Lower lobe of right lung (tissue), 2 donors: ENCODE measurements around the gene C8A. TPM values are rescaled to one million over a fixed set of nuclear protein-coding genes. Genes with fewer than 3 reads are reported as not detected.

Experiments
- ATAC-seq, 2 donors: fragments of 200-7000 bp; cut with Tn5 transposase; one replicate each; pipeline ENCODE4 v1.9.1; 2020 to 2022; ENCODE audit warnings: mild to moderate bottlenecking in 2 of 2, moderate library complexity in 2 of 2
- DNase-seq: peaks from one replicate; pipeline ENCODE4 v3.0.0-alpha.2; 2020
- H3K27ac ChIP-seq: fragments of 200-600 bp; one replicate; pipeline ENCODE4 v1.8.0; 2022
- H3K27me3 ChIP-seq: fragments of 200-600 bp; one replicate; pipeline ENCODE4 v1.8.0; 2022; ENCODE audit warnings: low read depth
- H3K36me3 ChIP-seq: fragments of 200-600 bp; one replicate; pipeline ENCODE4 v1.8.0; 2022; ENCODE audit warnings: mild to moderate bottlenecking
- H3K4me1 ChIP-seq: fragments of 200-600 bp; one replicate; pipeline ENCODE4 v1.8.0; 2022
- H3K4me3 ChIP-seq: fragments of 200-600 bp; one replicate; pipeline ENCODE4 v1.8.0; 2022; ENCODE audit warnings: mild to moderate bottlenecking
- H3K9me3 ChIP-seq: fragments of 200-600 bp; one replicate; pipeline ENCODE4 v1.8.0; 2022
- intact Hi-C: fragments of 100-400 bp; cut with DNase I; formaldehyde crosslinking; loops from one replicate; pipeline ENCODE4 v1.11.0; 2022
- total RNA-seq: library from RNA; stranded (reverse); fragmentation: NEBNext Ultra II Directional; extraction: Animal tissue kit (Norgen Biotek cat#: 25700); gene quantifications from one replicate; pipeline ENCODE4 v1.2.1, GENCODE V29; 2021
- TF ChIP-seq, protein P1 (sequence below): fragments of 200-600 bp; IDR thresholded peaks from one replicate; pipeline ENCODE4 v1.8.0; 2022; ENCODE audit warnings: antibody characterized with exemption, mild to moderate bottlenecking
- donor health status: DM: no; HTN: yes; CAD: no; lungs with severe emphysema.

Gene C8A
- total RNA-seq, 1 donor from 2014 or later, result not detected

DNA sequence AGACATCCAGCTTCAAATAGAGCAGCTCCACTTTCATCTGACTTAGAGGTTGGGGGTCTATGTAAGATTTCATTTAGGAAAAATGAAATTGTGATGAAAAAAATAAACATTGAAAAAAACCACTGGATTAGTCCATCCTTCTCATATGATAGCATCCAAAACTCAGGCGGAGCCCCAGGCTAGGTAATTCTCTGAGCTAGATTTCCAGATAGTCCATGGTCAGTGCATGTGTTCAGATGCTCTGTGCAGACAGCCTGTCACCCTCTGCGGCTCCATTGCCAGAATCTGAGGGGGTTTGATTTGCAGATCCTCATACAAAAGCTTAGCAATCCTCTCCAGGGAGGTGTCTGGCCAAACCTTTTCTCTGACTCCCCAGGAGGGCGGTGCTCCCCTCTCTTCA, 62.0 kb downstream of the C8A start:
- DNase-seq (no peak), ATAC-seq (no peak)
- Histone ChIP-seq H3K9me3 (no peaks in the 10 kb centered on the region), H3K27me3 (no peaks in the 10 kb centered on the region), H3K27ac (no peak overlapping the region), H3K36me3 (no peaks in the 10 kb centered on the region), H3K4me3 (no peak overlapping the region), H3K4me1 (no peaks in the 10 kb centered on the region)
- TF ChIP-seq, protein P1, sequence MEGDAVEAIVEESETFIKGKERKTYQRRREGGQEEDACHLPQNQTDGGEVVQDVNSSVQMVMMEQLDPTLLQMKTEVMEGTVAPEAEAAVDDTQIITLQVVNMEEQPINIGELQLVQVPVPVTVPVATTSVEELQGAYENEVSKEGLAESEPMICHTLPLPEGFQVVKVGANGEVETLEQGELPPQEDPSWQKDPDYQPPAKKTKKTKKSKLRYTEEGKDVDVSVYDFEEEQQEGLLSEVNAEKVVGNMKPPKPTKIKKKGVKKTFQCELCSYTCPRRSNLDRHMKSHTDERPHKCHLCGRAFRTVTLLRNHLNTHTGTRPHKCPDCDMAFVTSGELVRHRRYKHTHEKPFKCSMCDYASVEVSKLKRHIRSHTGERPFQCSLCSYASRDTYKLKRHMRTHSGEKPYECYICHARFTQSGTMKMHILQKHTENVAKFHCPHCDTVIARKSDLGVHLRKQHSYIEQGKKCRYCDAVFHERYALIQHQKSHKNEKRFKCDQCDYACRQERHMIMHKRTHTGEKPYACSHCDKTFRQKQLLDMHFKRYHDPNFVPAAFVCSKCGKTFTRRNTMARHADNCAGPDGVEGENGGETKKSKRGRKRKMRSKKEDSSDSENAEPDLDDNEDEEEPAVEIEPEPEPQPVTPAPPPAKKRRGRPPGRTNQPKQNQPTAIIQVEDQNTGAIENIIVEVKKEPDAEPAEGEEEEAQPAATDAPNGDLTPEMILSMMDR, result no peak
- intact Hi-C loops, result no loop called here

DNA sequence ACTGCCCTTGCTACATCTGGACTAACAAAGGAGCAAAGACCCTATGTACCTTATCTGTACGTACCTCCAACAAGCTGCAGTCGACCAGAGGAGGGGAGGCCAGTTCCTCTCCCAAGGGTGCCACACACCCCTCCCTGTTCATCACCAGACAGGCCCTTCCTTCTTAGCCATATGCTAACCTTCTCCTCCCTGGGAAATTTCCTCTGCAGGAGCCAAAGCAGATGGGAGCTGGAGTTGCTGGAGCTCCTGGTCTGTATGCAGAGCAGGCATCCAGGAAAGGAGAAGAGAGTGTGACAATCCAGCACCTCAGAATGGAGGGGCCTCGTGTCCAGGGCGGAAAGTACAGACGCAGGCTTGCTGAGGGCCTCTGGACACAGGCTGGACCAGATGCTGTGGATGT, 62.8 kb downstream of the C8A start:
- Histone ChIP-seq H3K27ac (no peak overlapping the region), H3K36me3 (no peaks in the 10 kb centered on the region), H3K27me3 (no peaks in the 10 kb centered on the region), H3K4me1 (no peaks in the 10 kb centered on the region), H3K4me3 (no peak overlapping the region), H3K9me3 (no peaks in the 10 kb centered on the region)
- ATAC-seq, result no peak
- no peak for DNase-seq
- intact Hi-C loops, result no loop called here
- TF ChIP-seq, protein P1, result no peak

DNA sequence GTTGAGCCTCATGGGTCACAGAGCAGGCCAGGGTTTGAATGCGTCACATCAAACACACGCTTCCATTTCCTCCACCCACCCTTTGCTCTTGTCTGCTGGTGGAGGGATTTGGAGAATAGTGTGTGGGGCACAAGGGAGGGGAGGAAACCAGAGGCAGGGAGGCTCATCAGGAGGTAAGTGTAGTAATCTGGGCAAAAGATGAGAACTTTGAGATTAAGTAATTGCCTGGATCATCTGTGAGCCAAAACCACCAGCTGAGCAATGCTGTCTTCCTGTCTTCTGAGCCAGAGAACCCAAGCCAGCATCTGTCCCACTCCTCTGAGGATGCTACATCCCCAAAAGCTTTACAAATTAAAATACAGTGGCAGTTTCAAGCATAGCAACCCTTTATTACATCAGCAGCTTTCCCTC, 66.0 kb downstream of the C8A start:
- Histone ChIP-seq H3K27ac (no peak overlapping the region), H3K4me3 (no peak overlapping the region), H3K4me1 (no peaks in the 10 kb centered on the region), H3K36me3 (no peaks in the 10 kb centered on the region), H3K9me3 (no peaks in the 10 kb centered on the region), H3K27me3 (no peaks in the 10 kb centered on the region)
- intact Hi-C loops, result no loop called here
- no peak for DNase-seq
- ATAC-seq, result peak; percentile 61 to 76
- TF ChIP-seq, protein P1, result no peak

DNA sequence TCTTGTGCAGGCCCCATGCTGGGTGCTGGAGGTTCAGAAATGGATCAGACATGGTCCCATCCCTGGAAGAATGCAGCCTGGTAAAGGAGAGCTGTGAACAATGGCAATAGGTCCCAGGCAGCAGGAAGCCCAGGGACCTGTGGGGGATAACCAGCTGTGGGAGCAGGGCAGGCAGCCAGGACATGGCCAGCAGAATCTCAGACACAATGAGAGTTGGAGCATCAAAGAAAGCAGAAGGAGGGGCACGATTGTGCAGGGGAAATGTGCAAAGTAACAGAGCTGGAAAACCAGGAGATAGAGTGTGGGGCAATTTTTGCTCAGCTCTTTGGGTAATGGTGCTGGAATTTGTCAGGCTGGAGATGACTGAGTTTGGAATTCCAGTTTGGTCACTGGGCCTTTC, 66.9 kb downstream of the C8A start:
- Histone ChIP-seq H3K4me1 (no peaks in the 10 kb centered on the region), H3K27me3 (no peaks in the 10 kb centered on the region), H3K27ac (no peak overlapping the region), H3K4me3 (no peak overlapping the region), H3K36me3 (no peaks in the 10 kb centered on the region), H3K9me3 (no peaks in the 10 kb centered on the region)
- intact Hi-C loops, result no loop called here
- TF ChIP-seq, protein P1, result no peak
- ATAC-seq (no peak), DNase-seq (no peak)

DNA sequence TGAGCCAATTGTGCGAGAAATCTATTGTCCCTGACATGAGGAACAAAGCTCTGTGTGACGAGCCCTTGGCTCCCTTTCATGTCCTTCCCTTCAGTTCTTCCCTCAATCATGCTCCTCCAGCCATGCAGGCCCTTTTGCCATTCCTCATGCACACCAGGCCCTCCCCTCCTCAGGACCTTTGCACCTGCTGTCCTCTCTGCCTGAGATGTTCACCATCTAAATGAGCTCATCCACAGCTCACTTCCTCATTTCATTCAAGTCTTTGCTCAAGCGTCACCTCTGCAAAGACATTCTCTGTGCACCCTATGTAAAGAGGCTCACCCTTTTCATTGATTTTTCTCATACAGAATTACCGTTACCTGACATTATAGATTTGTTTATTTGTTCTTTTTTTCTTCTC, 67.5 kb downstream of the C8A start:
- DNase-seq, result no peak
- no peaks in the 10 kb centered on the region for H3K36me3 ChIP-seq
- ATAC-seq, result no peak
- intact Hi-C loops, result no loop called here
- H3K27me3 ChIP-seq, result no peaks in the 10 kb centered on the region
- no peaks in the 10 kb centered on the region for H3K9me3 ChIP-seq
- TF ChIP-seq, protein P1, result no peak
- H3K4me3 ChIP-seq, result no peak overlapping the region
- no peak overlapping the region for H3K27ac ChIP-seq
- H3K4me1 ChIP-seq, result no peaks in the 10 kb centered on the region

DNA sequence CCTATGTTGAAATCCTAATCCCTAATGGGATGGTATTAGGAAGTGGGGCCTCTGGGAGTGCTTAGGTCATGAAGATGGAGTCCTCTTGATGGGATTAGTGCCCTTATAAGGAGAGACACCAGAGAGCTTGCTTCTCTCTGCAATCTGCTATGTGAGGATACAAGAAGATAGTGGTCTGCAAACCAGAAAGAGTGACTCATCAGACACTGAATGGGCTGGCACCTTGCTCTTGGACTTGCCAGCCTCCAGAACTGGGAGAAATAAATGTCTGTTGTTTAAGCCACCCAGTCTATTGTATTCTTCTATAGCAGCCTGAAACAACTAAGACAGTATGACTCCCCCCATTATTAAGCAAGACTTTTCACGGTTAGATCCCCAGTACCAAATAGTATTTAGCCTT, 67.9 kb downstream of the C8A start:
- H3K4me3 ChIP-seq, result no peak overlapping the region
- no peak overlapping the region for H3K27ac ChIP-seq
- TF ChIP-seq, protein P1, result no peak
- H3K9me3 ChIP-seq, result no peaks in the 10 kb centered on the region
- no peaks in the 10 kb centered on the region for H3K27me3 ChIP-seq
- ATAC-seq (no peak), DNase-seq (no peak)
- intact Hi-C loops, result no loop called here
- H3K36me3 ChIP-seq, result no peaks in the 10 kb centered on the region
- no peaks in the 10 kb centered on the region for H3K4me1 ChIP-seq
